HFF-Myc (cell line): Measurements from ENCODE around the gene SOX15.

ENCODE experiments used
- DNase-seq: peaks from one replicate; pipeline ENCODE4 v3.0.0-alpha.2; 2011; ENCODE audit warnings: low read depth; ENCODE audit errors: extremely low read depth
- H3K4me3 ChIP-seq: replicated peaks from 2 replicates; pipeline ENCODE4 v1.5.1; 2011; ENCODE audit warnings: low read depth, mild to moderate bottlenecking, control low read depth, low read length
- CTCF ChIP-seq: IDR thresholded peaks from 2 replicates; pipeline ENCODE4 v1.5.1; 2012; ENCODE audit warnings: mild to moderate bottlenecking, low read depth, low read length, control low read depth; ENCODE audit errors: missing control alignments

The SOX15 gene

GRCh38 chr17:7560172-7561027 lies 29.5 kb downstream of the SOX15 start:
- TF ChIP-seq CTCF: peak; percentile 72
- no peak for DNase-seq
- peak overlapping the region; percentile 89 for H3K4me3 ChIP-seq

- DNase-seq: no peak
- H3K4me3 ChIP-seq: no peak overlapping the region
- TF ChIP-seq CTCF: no peak
Measured at GRCh38 chr17:7559320-7560171, 30.3 kb downstream of the SOX15 start.

- no peak for TF ChIP-seq CTCF
- no peak for DNase-seq
- no peak within 1 kb of the TSS for H3K4me3 ChIP-seq
Measured at GRCh38 chr17:7558544-7559319, 31.2 kb downstream of the SOX15 start, which contains the start of gene TNFSF13. Gene TNFSF13, plus strand, starts transcription at chr17:7558750. Its CDS starts 290 bp downstream, at chr17:7559040.

GRCh38 chr17:7557775-7558543 lies 31.9 kb downstream of the SOX15 start:
- no peak for DNase-seq
- H3K4me3 ChIP-seq: no peak overlapping the region
- no peak for TF ChIP-seq CTCF

- DNase-seq: no peak
- TF ChIP-seq CTCF: no peak
- no peak overlapping the region for H3K4me3 ChIP-seq
Measured at GRCh38 chr17:7557147-7557764, 32.6 kb downstream of the SOX15 start.
